Measurements from ENCODE around the gene SELENON.

- no peak for TF ChIP-seq CTCF (IDR thresholded peaks at IDR 0.05)
- no peak for TF ChIP-seq POLR2A (IDR thresholded peaks at IDR 0.05)
These were observed 5.7 kb upstream of the SELENON start for GRCh38 chr1:25794325-25794724.
